Effector CD8-positive, alpha-beta T cell (primary cell): Measurements from ENCODE around the gene AGBL1.
"Not testable (repeated sequence)": the region's sequence is repeated elsewhere in the genome, so short reads cannot be mapped to it uniquely, and the experiment has no call there.

ENCODE experiments used
- DNase-seq: peaks from one replicate; lab custom pipeline; 2025; lab: John Stamatoyannopoulos, UW

Gene AGBL1

DNA sequence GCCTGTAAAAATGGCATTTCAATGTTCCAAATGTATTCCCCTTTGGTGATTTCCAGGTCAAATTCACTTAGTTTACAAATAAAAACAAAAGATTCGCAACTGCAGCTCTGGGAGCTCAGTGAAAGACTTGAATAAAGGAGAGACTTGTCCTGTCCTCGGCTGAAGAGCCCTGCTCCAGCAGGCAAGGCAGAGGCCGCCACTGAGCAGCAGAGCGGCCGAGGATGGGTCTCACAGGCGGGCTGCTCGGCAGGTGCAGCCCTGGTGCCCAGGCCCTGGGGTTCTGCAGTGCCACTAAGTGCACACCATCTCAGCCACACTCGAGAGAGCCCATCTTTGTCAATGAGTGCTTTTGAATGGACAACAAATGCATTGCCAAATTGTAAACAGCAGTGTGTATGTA, 856.2 kb downstream of the AGBL1 start:
- no peak for DNase-seq

DNA sequence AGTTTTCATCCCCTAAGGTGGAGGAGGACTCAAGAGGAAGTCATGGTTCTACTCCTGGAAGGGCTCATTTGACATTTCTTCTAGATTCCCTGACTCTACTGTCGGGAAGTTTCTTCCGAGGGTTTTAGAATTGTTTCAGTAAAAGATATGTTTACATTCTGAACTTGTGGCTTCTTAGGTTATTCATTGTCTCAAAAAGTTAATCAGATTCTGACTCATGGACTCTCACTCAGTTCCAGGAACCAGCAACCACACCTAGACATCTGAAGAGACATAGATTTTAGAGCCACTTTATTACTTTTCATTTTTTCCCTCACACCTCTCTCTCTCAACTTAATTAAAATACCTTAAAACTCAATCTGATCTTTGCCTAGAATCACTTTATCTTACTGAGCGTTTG, 862.6 kb downstream of the AGBL1 start:
- no peak for DNase-seq

DNA sequence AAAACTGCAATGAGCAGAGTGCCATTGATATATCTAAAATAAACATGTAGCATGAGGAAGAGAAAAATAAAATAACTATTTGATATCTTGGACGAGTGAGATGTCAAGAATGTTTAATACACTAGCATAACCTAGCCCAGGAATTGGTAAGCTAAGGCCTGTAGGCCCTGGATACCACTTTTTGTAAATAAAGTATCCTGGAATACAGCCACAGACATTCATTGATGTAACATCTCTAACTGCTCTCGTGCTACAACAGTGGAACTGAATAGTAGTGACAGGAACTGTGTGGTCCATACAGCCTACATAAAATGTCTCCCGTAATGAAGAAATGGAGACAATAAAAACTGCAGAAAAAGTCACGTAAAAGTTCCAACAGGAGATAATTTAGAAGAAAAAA, 869.0 kb downstream of the AGBL1 start:
- no peak for DNase-seq

DNA sequence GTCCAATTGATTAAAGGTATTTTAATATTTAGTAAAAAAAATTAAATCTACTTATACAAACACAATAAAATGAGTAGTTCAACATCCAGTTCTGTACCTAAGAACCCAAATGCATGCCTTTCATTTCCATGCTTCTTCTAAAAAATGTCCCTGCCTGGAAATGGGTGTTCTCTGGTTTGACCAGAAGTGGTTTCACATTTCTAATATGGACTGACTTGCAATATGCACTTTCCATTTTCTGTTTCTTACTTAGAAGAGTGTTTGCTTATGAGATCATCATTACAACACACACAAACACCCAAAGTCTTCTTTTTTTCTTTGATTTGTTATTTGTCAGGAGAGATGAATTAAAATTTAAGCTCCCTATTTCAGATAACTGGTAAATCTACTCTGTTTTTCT, 879.6 kb downstream of the AGBL1 start:
- no peak for DNase-seq

DNA sequence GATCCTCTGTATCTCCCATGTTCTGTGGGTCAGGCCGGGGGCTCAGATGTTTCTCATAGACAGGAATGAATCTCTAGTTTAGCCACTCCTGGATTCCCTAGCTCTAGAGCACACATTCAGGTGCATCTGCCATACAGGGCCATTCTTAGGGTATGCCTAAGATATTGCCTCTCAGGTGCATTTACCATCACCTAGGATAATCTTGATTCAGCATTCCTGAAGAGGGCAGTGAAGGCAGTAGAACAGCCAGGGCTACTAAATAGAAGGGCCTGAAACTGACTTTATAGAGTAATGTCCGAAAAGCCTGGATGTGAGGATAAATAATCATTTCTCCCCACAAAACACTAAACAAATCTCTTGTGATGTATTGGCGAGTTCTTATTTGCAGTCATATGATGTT, 882.0 kb downstream of the AGBL1 start:
- no peak for DNase-seq

DNA sequence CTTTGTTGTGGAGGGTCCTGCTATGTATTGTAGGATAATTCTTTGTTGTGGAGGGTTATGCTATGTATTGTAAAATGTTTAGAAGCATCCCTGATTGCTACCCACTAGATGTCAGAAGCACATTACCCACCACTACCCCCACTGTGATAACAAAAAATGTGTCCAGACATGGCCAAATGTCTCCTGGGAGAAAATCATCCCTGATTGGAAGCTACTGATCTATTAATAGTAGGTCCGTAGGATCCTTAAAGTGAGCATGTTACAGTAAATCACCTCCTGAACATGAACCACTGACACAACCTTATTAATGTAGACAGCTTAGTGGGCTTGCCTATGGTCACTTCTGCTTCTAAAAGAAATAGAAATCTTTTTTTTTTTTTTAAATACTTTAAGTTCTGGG, 884.6 kb downstream of the AGBL1 start:
- no peak for DNase-seq

DNA sequence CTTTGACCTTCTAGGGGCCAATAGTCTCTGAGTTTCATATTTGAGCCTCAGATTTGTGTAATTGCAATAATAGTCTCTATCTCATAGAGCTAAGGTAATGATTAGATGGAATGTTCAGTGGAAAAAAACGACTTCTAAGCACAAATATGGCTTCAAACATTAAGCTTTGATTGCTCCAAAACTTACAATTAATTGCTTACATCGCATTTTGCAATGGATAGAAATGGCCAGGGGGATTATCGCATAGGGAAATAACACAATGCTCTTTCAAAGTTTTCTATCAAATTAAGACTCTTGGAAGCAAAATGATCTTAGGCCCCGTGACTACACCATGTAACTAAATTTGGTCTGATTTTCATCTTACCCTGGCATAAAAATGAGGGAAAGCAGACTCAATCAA, 888.6 kb downstream of the AGBL1 start:
- DNase-seq: no peak

DNA sequence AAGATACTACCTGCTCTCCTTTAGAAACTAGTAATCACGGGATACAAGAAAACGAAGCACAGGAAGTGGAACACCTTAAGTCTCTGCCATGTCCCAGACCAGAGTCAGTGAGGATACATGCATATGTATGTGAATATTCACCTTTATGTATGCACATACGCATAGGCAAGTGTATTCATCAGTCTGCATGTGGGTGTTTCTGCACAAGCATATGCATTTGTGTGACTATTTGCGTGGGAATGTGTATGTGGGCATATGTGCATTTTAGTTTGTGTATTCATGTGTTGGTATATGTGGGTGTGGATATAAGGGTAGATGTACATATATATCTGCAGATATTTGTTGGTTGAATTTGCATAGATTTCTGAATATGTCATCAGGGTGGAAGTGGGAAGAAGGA, 889.7 kb downstream of the AGBL1 start:
- no peak for DNase-seq

DNA sequence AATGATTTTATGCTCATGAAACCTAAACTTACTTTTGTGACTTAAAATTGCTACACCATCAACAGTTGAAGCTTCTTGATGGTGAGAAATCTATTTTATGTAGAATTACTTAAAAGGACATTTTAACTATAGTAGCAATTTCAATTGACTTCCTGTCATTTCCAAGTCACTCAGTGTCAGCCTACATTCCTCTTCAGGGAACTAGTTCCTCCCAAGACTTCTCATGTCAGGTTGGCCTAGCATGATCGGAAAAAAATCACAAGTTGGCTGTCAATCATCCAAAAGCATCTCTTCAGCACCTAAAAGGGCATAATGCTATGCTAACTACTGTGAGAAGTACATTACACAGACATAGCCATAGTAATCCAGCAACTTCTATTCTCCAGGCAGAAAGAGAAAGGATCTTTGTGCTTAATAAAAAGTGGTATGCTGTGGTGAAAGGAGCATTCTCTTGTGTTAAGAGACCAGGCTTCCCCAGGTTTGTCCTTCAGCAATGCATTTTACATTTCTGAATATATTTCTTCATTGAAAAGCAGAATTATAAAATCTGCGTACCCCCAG, 893.7 kb downstream of the AGBL1 start:
- no peak for DNase-seq

DNA sequence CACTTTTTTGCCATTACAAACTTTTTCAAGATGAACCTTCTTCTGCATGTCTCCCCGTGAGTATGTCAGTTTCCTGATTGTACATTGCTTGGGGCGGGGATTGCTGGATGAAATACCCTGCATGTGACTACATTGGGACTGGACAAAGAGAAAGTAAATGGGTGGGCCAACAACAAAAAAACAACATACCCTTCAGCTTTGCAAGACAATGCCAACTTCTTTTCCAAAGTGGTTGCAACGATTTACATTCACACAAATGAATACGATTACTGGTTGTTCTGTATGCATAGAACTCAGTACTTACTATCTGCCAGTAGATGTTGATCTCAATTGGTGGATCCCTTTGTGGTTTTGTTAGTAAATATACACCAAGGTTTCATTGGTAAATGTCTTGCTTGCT, 908.4 kb downstream of the AGBL1 start:
- no peak for DNase-seq

DNA sequence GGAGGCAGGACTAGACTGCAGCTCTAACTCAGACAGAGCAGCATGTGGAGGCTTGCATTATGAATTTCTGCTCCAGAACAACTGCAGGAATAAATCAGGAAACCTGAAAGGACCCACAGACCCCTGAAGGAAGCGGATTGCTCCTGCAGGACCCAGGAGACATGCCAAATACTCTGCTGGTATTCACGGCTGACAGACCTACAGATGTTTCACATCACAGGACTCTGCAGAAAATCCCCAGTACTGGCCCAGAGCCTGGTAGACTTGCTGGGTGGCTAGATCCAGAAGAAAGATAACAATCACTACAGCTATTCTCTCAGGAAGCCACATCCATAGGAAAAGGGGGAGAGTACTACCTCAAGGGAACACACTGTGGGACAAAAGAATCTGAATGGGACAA, 942.1 kb downstream of the AGBL1 start:
- no peak for DNase-seq

DNA sequence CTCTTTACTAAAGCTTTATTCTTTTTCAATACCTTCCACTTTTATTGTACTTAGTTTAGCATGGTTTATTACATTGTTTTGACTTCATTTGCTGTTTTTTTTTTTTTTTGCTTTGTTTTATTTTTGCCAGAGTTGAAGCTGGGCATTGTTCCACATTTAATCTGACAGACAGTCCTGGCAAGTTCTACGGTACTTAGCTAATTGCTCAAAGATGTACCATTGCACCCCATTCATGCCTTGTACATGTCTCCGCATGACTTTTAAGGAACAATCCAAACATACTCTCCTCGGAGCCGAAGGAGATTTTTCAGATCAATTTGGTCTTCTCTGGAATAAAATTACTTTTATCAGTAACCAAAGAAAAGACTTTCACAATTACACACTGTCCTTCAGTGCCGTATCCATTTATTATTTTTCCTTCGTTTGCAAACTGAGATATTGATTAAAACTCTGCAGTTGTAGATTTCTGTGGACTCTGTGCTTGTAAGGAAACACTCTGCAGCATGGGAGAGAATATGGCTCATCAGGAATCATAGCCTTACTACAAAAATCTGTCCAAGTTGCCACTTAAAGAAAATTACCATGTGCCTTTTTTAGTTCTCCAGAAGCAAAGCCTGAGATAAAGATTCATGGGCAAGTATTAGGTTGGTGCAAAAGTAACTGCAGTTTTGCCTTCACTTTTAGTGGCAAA, 952.0 kb downstream of the AGBL1 start:
- DNase-seq: no peak

DNA sequence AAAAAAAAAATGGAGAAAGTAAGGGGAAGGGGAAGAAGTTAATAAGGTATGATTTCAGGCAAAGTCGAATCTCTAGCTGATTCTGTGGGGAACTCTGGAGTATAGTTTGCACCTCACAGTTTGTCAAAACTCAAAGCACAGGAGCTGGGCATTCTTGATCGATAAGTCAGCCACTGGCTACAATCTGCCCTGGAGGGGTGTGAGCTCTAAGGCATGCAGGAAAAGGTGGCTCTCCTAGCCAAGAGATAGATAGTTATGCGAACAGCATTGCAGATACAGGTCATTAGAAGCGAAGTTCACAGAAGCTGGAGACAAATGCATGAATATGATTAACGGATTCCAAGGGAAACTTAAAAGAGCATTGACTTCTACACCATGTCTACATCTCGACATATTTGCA, 952.6 kb downstream of the AGBL1 start:
- DNase-seq: no peak

DNA sequence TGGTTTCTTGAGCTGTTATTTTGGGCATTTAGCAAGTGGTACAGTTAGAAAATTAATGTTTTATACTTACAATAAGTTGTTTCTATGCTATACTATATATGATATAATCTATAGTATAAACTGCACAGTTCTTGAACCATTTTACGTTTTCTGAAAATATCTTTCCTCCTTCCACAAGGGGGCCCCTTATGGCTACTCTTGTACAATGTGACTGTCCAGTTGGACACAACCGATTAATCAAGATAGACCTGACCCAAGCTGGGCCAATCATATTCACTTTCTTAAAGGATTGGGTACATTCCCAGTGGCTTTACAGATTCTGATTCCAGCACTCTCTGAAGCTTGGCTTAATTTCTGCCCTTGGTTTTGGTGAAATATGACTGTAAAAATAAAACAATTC, 953.4 kb downstream of the AGBL1 start:
- DNase-seq: no peak

DNA sequence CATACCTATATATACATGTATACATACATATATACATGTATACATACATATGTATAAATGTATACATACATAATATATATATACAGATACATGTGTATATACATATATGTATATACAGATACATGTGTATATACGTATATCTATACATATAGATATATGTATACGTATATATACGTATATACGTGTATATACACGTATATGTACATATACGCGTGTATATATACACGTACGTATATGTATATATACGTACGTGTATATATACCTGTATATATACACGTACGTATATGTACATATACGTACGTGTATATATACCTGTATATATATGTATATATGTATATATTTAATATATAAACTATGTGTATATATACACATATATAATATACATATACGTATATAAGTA, 955.2 kb downstream of the AGBL1 start:
- DNase-seq: no peak

DNA sequence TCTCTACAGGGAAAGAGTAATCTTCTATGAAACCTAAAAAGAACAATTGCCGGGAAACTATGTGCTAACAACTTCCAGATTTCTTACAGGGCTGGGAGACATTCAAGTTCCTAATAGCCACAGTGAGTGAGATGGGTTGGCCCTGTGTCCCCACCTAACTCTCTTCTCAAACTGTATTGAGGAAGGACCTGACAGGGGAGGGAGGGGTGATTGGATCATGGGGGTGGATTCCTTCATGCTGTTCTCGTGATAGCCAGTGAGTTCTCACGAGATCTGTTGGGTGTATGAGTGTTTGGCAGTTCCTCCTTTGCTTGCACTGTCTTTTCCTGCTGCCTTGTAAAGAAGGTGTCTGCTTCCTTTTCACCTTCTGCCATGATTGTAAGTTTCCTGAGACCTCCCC, 958.7 kb downstream of the AGBL1 start:
- DNase-seq: no peak

DNA sequence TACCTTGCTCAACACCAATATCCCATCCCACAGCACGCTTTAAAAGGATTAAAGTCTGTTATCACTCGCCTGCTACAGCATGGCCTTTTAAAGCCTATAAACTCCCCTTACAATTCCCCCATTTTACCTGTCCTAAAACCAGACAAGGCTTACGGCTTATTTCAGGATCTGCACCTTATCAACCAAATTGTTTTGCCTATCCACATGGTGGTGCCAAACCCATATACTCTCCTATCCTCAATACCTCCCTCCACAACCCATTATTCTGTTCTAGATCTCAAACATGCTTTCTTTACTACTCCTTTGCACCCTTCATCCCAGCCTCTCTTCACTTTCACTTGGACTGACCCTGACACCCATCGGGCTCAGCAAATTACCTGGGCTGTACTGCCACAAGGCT, 962.9 kb downstream of the AGBL1 start:
- not testable (repeated sequence) for DNase-seq

DNA sequence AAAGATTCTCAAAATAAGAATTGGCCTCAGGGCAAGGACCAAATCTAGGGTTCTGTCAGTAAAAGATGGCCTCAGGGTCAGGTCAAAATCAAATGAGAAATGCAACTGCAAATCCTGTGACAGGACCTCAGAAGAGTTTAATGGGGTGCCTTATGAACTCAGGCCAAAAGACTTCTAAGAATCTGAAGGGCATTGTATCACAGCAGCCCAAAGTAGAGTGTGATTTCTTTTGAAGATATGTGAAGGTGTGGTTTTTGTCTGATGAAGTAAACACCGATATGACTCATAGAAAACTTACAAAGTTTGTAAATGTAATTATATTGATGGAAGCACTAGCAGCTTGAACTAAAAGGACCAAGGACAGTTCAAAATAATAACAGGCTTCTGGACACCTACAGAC, 966.1 kb downstream of the AGBL1 start:
- DNase-seq: no peak

DNA sequence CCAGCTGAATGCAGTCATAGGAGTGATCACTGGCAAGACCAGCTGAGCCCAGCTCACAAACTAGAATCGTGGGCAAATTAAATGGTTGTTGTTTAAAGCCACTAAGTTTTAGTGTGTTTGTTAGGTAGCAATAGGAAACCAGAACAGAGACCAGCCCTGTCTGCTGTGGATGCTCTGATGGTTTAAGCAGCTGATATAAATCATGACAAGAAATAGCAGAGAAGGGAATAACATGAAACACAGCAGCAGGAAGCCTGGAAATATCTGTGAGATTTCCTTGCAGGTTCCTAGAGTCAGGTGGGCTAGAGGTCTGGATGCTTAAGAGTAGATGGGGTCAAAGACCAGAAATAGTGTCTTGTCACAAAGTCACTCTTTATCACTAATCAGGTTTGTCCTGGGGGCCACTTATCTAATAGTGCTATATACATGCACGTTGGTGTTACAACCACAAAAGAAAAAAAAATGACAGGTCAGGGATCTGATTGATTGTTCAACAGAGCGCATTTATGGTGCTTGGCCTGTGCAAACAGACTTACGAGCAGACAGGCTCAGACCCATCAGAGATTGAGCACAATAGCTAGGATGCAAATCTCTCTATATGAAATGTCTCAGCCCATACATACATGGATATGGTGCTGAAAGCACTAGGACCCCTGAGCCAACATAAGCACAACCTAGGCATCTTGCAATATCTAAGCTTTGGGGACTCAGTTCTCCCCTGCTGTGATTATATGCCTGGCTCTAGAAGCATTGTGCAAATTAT, 967.7 kb downstream of the AGBL1 start:
- DNase-seq: no peak
